ENCODE measurements around the gene SP110. TPM values are rescaled to one million over a fixed set of nuclear protein-coding genes. Genes with fewer than 3 reads are reported as not detected.

The SP110 gene
- total RNA-seq, 1 experiment from 2014 or later = 0.75 TPM

DNA sequence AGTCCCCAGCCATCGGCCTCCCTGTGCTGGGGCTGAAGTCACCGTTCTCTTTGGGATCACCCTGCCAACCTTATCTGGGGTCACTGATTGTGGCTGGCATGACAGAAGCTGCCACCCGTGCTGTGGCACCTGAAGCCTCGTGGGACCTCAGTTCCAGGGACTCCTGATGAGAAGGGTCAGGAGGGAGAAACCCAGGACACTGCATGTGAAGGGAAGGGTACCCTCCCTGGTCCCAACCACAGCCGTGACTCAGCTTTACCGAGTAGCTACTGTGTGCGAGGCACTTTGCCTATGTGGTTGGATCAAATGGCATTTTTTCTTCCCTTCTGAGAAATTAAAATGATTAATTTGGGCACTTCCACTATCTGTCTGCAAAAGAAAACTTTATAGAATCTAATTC, 64.4 kb downstream of the SP110 start:
- peaks cover 16% of the 10 kb centered on the region for H3K9me3 Mint-ChIP-seq (ENCODE audit: unreplicated experiment)
- Histone ChIP-seq H3K4me3 (ENCODE audit: low read depth, low read length) (no peak overlapping the region), H3K9me3 (no peaks in the 10 kb centered on the region), H3K27me3 (replicated peaks; ENCODE audit: control insufficient read depth, insufficient read depth, low read length) (no peaks in the 10 kb centered on the region), H3K4me1 (no peaks in the 10 kb centered on the region), H3K36me3 (ENCODE audit: control insufficient read depth, insufficient read depth, low read length) (no peaks in the 10 kb centered on the region)
- no peak for TF ChIP-seq CTCF (IDR thresholded peaks at IDR 0.05; ENCODE audit: insufficient read depth in 1 of 2, low read depth in 1 of 2, low read length in 1 of 2, severe bottlenecking in 1 of 2, unreplicated experiment in 1 of 2)
- no peak overlapping the region for H3K27ac Mint-ChIP-seq (ENCODE audit: unreplicated experiment)
- intact Hi-C loops (cut with micrococcal nuclease; ENCODE audit: unreplicated experiment) = no loop called here
- no TSS peak for BruUV-seq (replicated peaks)
- no peaks in the 10 kb centered on the region for H3K36me3 Mint-ChIP-seq (ENCODE audit: insufficient read depth, unreplicated experiment)
- no peaks in the 10 kb centered on the region for H3K27me3 Mint-ChIP-seq (ENCODE audit: insufficient read depth, unreplicated experiment)
- H3K4me1 Mint-ChIP-seq (ENCODE audit: low read depth, unreplicated experiment) = no peaks in the 10 kb centered on the region
- POLR2A ChIA-PET = no interaction called here
- CTCF ChIA-PET = no interaction called here
- no peak overlapping the region for H3K4me3 Mint-ChIP-seq (ENCODE audit: unreplicated experiment)
- DNase-seq = no peak

GRCh38 chr2:230153390-230153976, 66.3 kb downstream of the SP110 start:
- no peak for TF ChIP-seq CTCF (IDR thresholded peaks at IDR 0.05; ENCODE audit: insufficient read depth in 1 of 2, low read depth in 1 of 2, low read length in 1 of 2, severe bottlenecking in 1 of 2, unreplicated experiment in 1 of 2)
- H3K27ac Mint-ChIP-seq (ENCODE audit: unreplicated experiment) = no peak overlapping the region
- Histone ChIP-seq H3K36me3 (ENCODE audit: control insufficient read depth, insufficient read depth, low read length) (no peaks in the 10 kb centered on the region), H3K4me1 (no peaks in the 10 kb centered on the region), H3K27me3 (replicated peaks; ENCODE audit: control insufficient read depth, insufficient read depth, low read length) (no peaks in the 10 kb centered on the region), H3K4me3 (ENCODE audit: low read depth, low read length) (no peak overlapping the region), H3K9me3 (no peaks in the 10 kb centered on the region)
- H3K36me3 Mint-ChIP-seq (ENCODE audit: insufficient read depth, unreplicated experiment) = no peaks in the 10 kb centered on the region
- no peak overlapping the region for H3K4me3 Mint-ChIP-seq (ENCODE audit: unreplicated experiment)
- intact Hi-C loops (cut with micrococcal nuclease; ENCODE audit: unreplicated experiment) = no loop called here
- no peak for DNase-seq
- BruUV-seq (replicated peaks) = no TSS peak
- no peaks in the 10 kb centered on the region for H3K4me1 Mint-ChIP-seq (ENCODE audit: low read depth, unreplicated experiment)
- no peaks in the 10 kb centered on the region for H3K27me3 Mint-ChIP-seq (ENCODE audit: insufficient read depth, unreplicated experiment)
- ChIA-PET POLR2A (no interaction called here), CTCF (no interaction called here)
- peaks cover 9% of the 10 kb centered on the region for H3K9me3 Mint-ChIP-seq (ENCODE audit: unreplicated experiment)

GRCh38 chr2:230152334-230152733, 67.5 kb downstream of the SP110 start:
- no peak for TF ChIP-seq CTCF (IDR thresholded peaks at IDR 0.05; ENCODE audit: insufficient read depth in 1 of 2, low read depth in 1 of 2, low read length in 1 of 2, severe bottlenecking in 1 of 2, unreplicated experiment in 1 of 2)
- Mint-ChIP-seq H3K4me3 (ENCODE audit: unreplicated experiment) (no peak overlapping the region), H3K27me3 (ENCODE audit: insufficient read depth, unreplicated experiment) (no peaks in the 10 kb centered on the region), H3K9me3 (ENCODE audit: unreplicated experiment) (peaks cover 9% of the 10 kb centered on the region), H3K27ac (ENCODE audit: unreplicated experiment) (no peak overlapping the region), H3K4me1 (ENCODE audit: low read depth, unreplicated experiment) (no peaks in the 10 kb centered on the region), H3K36me3 (ENCODE audit: insufficient read depth, unreplicated experiment) (no peaks in the 10 kb centered on the region)
- Histone ChIP-seq H3K9me3 (no peaks in the 10 kb centered on the region), H3K36me3 (ENCODE audit: control insufficient read depth, insufficient read depth, low read length) (no peaks in the 10 kb centered on the region), H3K4me1 (no peaks in the 10 kb centered on the region), H3K27me3 (replicated peaks; ENCODE audit: control insufficient read depth, insufficient read depth, low read length) (no peaks in the 10 kb centered on the region), H3K4me3 (ENCODE audit: low read depth, low read length) (no peak overlapping the region)
- ChIA-PET POLR2A (no interaction called here), CTCF (no interaction called here)
- BruUV-seq (replicated peaks) = no TSS peak
- no peak for DNase-seq
- intact Hi-C loops (cut with micrococcal nuclease; ENCODE audit: unreplicated experiment) = no loop called here

Data from Caco-2 (cell line).